WTC11 (cell line): ENCODE results near the gene PIWIL1. TPM values are rescaled to one million over a fixed set of nuclear protein-coding genes. Genes with fewer than 3 reads are reported as not detected.

Source experiments
- ATAC-seq: fragments of 200-7000 bp; cut with Tn5 transposase; 2 replicates; pipeline ENCODE4 v1.10.0; 2021; ENCODE audit warnings: mild to moderate bottlenecking, moderate library complexity
- CTCF ChIA-PET: fragments of 300-600 bp; sonication (Branson Sonifier 250); formaldehyde crosslinking; loops from one replicate; lab custom pipeline; 2021; ENCODE audit warnings: antibody characterized with exemption; lab: Charles Lee
- POLR2A ChIA-PET: fragments of 350-600 bp; sonication (Branson Sonifier 250); formaldehyde crosslinking; loops from one replicate; lab custom pipeline; 2021; ENCODE audit warnings: antibody characterized with exemption; lab: Charles Lee
- DNase-seq: peaks from one replicate; pipeline ENCODE4 v3.0.0; 2021; ENCODE audit warnings: low spot score
- H3K27ac Mint-ChIP-seq: 2 replicates; pipeline ENCODE4 v1.8.0; 2021; ENCODE audit warnings: mixed read lengths
- H3K27me3 Mint-ChIP-seq: 2 replicates; pipeline ENCODE4 v1.8.0; 2021; ENCODE audit warnings: low read depth, mild to moderate bottlenecking, moderate library complexity, mixed read lengths
- H3K36me3 Mint-ChIP-seq: 2 replicates; pipeline ENCODE4 v1.8.0; 2021; ENCODE audit warnings: mixed read lengths
- H3K4me1 Mint-ChIP-seq: 2 replicates; pipeline ENCODE4 v1.8.0; 2022; ENCODE audit warnings: mixed read lengths
- H3K4me3 Mint-ChIP-seq: 2 replicates; pipeline ENCODE4 v1.8.0; 2021; ENCODE audit warnings: mild to moderate bottlenecking, moderate library complexity, mixed read lengths
- H3K9me3 Mint-ChIP-seq: 2 replicates; pipeline ENCODE4 v1.8.0; 2021; ENCODE audit warnings: mixed read lengths
- ATF3 ChIP-seq: sonication (generic); formaldehyde crosslinking; conservative IDR thresholded peaks from 2 replicates; pipeline ENCODE4 v1.8.1; 2022; ENCODE audit warnings: mild to moderate bottlenecking, missing genetic modification reagents
- CREB1 ChIP-seq: sonication (generic); formaldehyde crosslinking; IDR thresholded peaks from 2 replicates; pipeline ENCODE4 v1.8.0; 2023; ENCODE audit warnings: mild to moderate bottlenecking, missing genetic modification reagents
- E2F5 ChIP-seq: sonication (generic); formaldehyde crosslinking; IDR thresholded peaks from 2 replicates; pipeline ENCODE4 v1.8.1; 2022; ENCODE audit warnings: mild to moderate bottlenecking, moderate library complexity, missing genetic modification reagents
- FOXK1 ChIP-seq: sonication (generic); formaldehyde crosslinking; IDR thresholded peaks from 2 replicates; pipeline ENCODE4 v1.8.0; 2022; ENCODE audit warnings: mild to moderate bottlenecking, moderate library complexity, missing genetic modification reagents
- GABPB1 ChIP-seq: sonication (generic); formaldehyde crosslinking; IDR thresholded peaks from 2 replicates; pipeline ENCODE4 v1.8.1; 2023; ENCODE audit warnings: mild to moderate bottlenecking, missing genetic modification reagents
- HMGXB4 ChIP-seq: sonication (generic); formaldehyde crosslinking; IDR thresholded peaks from 2 replicates; pipeline ENCODE4 v1.8.1; 2023; ENCODE audit warnings: mild to moderate bottlenecking, moderate library complexity, missing genetic modification reagents
- JUN ChIP-seq: sonication (generic); formaldehyde crosslinking; IDR thresholded peaks from 2 replicates; pipeline ENCODE4 v1.8.0; 2023; ENCODE audit warnings: mild to moderate bottlenecking, missing genetic modification reagents
- KAT7 ChIP-seq: sonication (generic); formaldehyde crosslinking; IDR thresholded peaks from 2 replicates; pipeline ENCODE4 v1.8.1; 2023; ENCODE audit warnings: missing genetic modification reagents, mild to moderate bottlenecking, borderline replicate concordance
- NR1H2 ChIP-seq: sonication (generic); formaldehyde crosslinking; IDR thresholded peaks from 2 replicates; pipeline ENCODE4 v1.9.0; 2021; ENCODE audit warnings: mild to moderate bottlenecking, moderate library complexity, missing genetic modification reagents
- PRDM15 ChIP-seq: sonication (generic); formaldehyde crosslinking; IDR thresholded peaks from 2 replicates; pipeline ENCODE4 v1.8.0; 2022; ENCODE audit warnings: missing genetic modification reagents
- PRRX2 ChIP-seq: fragments of 250-450 bp; sonication (Bioruptor Pico); IDR thresholded peaks from 2 replicates; pipeline ENCODE4 v1.8.0; 2021; ENCODE audit warnings: mild to moderate bottlenecking
- SMAD3 ChIP-seq: sonication (generic); formaldehyde crosslinking; IDR thresholded peaks from 2 replicates; pipeline ENCODE4 v1.8.0; 2022; ENCODE audit warnings: missing genetic modification reagents, mild to moderate bottlenecking, borderline replicate concordance
- SP1 ChIP-seq: sonication (generic); formaldehyde crosslinking; conservative IDR thresholded peaks from 2 replicates; pipeline ENCODE4 v1.8.1; 2022; ENCODE audit warnings: missing genetic modification reagents
- ZBTB21 ChIP-seq: sonication (generic); formaldehyde crosslinking; IDR thresholded peaks from 2 replicates; pipeline ENCODE4 v1.8.1; 2023; ENCODE audit warnings: mild to moderate bottlenecking, missing genetic modification reagents, borderline replicate concordance
- ZNF219 ChIP-seq: sonication (generic); formaldehyde crosslinking; IDR thresholded peaks from 2 replicates; pipeline ENCODE4 v1.8.0; 2023; ENCODE audit warnings: missing genetic modification reagents, mild to moderate bottlenecking, borderline replicate concordance
- ZNF416 ChIP-seq: fragments of 250-450 bp; sonication (Bioruptor Pico); IDR thresholded peaks from 2 replicates; pipeline ENCODE4 v1.9.0; 2021; ENCODE audit warnings: mild to moderate bottlenecking, inconsistent platforms
- ZNF532 ChIP-seq: fragments of 250-450 bp; sonication (Bioruptor Pico); IDR thresholded peaks from 2 replicates; pipeline ENCODE4 v1.9.0; 2021; ENCODE audit warnings: mild to moderate bottlenecking, borderline replicate concordance
- ZNF671 ChIP-seq: fragments of 250-450 bp; sonication (Bioruptor Pico); IDR thresholded peaks from 2 replicates; pipeline ENCODE4 v1.8.0; 2021; ENCODE audit warnings: mild to moderate bottlenecking
- total RNA-seq: library from RNA; stranded (reverse); gene quantifications from 3 replicates; pipeline ENCODE4 v1.2.3, GENCODE V29; 2021

PIWIL1 gene
- total RNA-seq, 1 experiment from 2014 or later = not detected

GRCh38 chr12:130369816-130370215 lies 32.1 kb downstream of the PIWIL1 start (continued):
- no peak for TF ChIP-seq ZNF532 (CRISPR knock-in tag)
- no peak for TF ChIP-seq NR1H2 (CRISPR knock-in tag)
- no peak for TF ChIP-seq SMAD3 (CRISPR knock-in tag)
- TF ChIP-seq KAT7 (CRISPR knock-in tag) = no peak

DNA sequence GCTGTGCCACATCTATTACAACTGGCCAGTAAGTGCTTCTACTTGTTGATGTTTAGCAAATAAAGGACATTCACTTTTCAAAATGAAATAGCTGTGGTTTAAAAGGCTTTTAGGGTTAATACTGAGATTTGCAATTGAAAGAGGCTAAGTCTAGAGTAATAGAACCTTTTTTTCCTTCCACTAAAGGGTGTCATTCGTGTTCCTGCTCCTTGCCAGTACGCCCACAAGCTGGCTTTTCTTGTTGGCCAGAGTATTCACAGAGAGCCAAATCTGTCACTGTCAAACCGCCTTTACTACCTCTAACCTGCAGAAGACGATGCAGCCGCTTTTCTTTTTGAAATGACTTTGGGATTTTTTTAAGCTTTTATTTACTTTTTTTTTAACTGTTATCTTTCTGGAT lies 33.6 kb downstream of the PIWIL1 start:
- DNase-seq (no peak), ATAC-seq (no peak)
- ChIA-PET POLR2A (no interaction called here), CTCF (interaction anchor here (0.8 to 0.9 kb wide), 2 partner anchors 329 to 377 kb away, joined by 3 to 4 read pairs; no protein-coding TSS in a partner anchor)
- 0 out of 2 replicates have a peak, but pooled peaks cover 2% of the 10 kb centered on the region for H3K4me1 Mint-ChIP-seq
- TF ChIP-seq ZNF219 (CRISPR knock-in tag) = no peak
- TF ChIP-seq ZBTB21 (CRISPR knock-in tag) = no peak
- no peak for TF ChIP-seq PRRX2 (CRISPR knock-in tag)
- H3K27me3 Mint-ChIP-seq = no peaks in the 10 kb centered on the region; the same call in none of the 2 replicates
- no peak overlapping the region for H3K27ac Mint-ChIP-seq
- H3K9me3 Mint-ChIP-seq = peaks cover 54% of the 10 kb centered on the region
- H3K36me3 Mint-ChIP-seq = peaks cover 9% of the 10 kb centered on the region
- H3K4me3 Mint-ChIP-seq = no peak overlapping the region

DNA sequence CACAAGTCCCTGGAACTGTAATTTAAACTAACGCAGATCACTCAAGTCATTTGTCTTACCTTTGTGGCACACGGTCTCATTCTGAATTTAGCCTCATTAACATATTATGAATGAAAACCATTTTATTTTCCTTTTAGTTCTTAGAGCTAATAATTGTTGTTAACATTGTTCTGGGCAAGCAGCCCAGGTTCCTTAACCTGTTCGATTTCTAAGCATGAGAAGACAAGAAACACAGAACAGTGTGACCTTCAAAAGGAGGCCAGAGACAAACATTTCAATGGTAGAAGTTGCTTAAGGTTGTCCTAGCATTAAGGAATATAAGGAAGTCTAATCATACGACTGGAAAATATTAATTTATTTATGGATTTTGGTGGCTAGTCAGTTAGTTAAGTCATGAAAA lies 35.2 kb downstream of the PIWIL1 start:
- TF ChIP-seq CREB1 (CRISPR knock-in tag) (no peak), ZNF416 (no peak), ATF3 (CRISPR knock-in tag) (no peak), SMAD3 (CRISPR knock-in tag) (no peak), HMGXB4 (CRISPR knock-in tag) (no peak), E2F5 (CRISPR knock-in tag) (no peak), FOXK1 (CRISPR knock-in tag) (no peak), SP1 (no peak)
- Mint-ChIP-seq H3K27me3 (no peaks in the 10 kb centered on the region; the same call in none of the 2 replicates), H3K9me3 (peaks cover 59% of the 10 kb centered on the region), H3K4me3 (no peak overlapping the region), H3K36me3 (peaks cover 18% of the 10 kb centered on the region), H3K27ac (no peak overlapping the region), H3K4me1 (0 out of 2 replicates have a peak, but pooled peaks cover 2% of the 10 kb centered on the region)
- ChIA-PET POLR2A (no interaction called here), CTCF (no interaction called here)
- ATAC-seq = no peak
- no peak for DNase-seq

DNA sequence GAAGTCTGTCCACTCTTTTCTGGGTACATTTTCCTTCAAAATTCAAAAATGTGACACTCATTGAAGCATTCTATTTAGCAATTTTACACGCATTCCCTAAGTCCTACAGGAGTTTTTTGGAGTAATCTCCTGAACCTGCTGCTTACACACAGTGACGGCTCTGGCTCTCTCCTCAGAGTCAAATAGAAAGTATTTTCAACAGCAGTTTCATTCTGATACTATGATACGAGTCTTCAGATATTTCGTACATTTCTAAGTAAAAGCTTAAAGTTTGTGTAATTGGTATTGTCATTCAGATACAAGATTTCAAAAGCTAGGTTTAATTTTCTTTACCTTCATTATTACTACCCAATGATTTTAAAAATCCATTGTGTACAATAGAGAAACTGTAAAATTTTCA lies 36.4 kb downstream of the PIWIL1 start:
- peaks cover 57% of the 10 kb centered on the region for H3K9me3 Mint-ChIP-seq
- 0 out of 2 replicates have a peak, but pooled peaks cover 2% of the 10 kb centered on the region for H3K4me1 Mint-ChIP-seq
- H3K27me3 Mint-ChIP-seq = no peaks in the 10 kb centered on the region; the same call in none of the 2 replicates
- POLR2A ChIA-PET = no interaction called here
- H3K27ac Mint-ChIP-seq = no peak overlapping the region
- no peak overlapping the region for H3K4me3 Mint-ChIP-seq
- DNase-seq = no peak
- no peak for ATAC-seq
- CTCF ChIA-PET = no interaction called here
- peaks cover 18% of the 10 kb centered on the region for H3K36me3 Mint-ChIP-seq
- TF ChIP-seq JUN (CRISPR knock-in tag) = no peak
- TF ChIP-seq ZNF671 (CRISPR knock-in tag) = no peak
- no peak for TF ChIP-seq GABPB1 (CRISPR knock-in tag)
- no peak for TF ChIP-seq PRDM15 (CRISPR knock-in tag)
